Hematopoietic multipotent progenitor cell (in vitro differentiated cells): ENCODE results near the gene ASAP2. TPM values are rescaled to one million over a fixed set of nuclear protein-coding genes. Genes with fewer than 3 reads are reported as not detected.
A peak's percentile ranks its signal among the peaks of the same experiment; 100 is the strongest.

Source experiments
- DNase-seq, 3 donors: peaks; one replicate each; pipeline ENCODE4 v3.0.0-alpha.2; 2011 to 2015; ENCODE audit warnings: low read depth in 2 of 3, low spot score in 2 of 3
- total RNA-seq: library from RNA; depleted of rRNA; stranded (reverse); fragments of >200 nt; gene quantifications from one replicate; pipeline ENCODE4 v1.2.3, GENCODE V29; 2012

The ASAP2 gene
- total RNA-seq, 1 donor: 4.3 TPM

DNA sequence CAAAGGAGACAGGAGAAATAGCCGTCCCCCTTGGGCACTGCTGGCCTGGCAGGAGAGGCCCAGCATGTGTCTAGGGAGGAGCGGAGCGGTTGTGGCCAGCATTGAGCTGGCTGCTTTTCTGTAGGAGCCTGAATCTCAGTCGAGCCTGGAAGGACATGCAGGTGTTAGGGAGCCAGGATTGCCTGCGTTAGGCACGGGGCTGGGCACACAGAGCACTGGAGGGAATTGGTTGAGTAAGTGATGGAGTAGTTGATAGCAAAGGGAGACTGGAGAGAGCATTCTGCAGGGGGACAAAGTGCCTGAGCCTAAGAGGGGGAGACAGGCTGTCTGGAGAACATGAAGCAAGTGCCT, 22.8 kb downstream of the ASAP2 start:
- DNase-seq: no peak

DNA sequence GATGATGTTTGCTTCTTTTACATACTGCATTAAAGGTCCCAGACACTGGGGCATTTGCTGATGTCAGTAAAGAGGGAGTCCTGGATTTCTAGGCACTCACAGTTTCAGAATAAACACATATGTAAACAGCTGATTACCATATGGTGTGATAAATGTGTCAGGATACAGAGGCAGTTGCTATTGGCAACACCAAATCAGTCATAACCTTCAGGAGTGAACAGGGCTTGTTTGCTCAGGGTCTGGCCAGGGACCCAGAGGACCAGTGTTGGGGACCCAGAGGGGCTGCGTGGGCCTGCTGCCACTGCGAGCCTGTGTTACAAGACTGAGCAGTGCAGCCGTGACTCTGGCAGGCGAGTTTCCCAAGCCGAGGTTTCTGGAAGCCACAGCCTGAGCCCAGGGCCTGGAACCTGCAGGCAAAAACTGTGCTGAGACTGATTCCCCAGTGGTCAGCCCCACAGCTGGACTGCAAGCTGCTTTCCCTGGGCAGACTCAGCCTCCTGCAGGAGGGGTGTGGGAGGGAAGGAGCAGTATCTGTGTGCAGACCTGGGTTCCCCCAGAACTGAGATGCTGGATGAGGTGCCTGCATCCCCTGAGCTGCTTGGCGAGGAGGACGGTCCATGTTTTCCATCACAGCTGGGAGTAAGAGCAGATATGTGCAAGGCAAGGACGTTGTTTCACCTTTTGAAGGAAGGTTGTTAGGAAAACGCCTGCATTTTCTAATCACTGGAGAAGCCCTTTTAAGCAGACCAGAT, 23.6 kb downstream of the ASAP2 start:
- no peak for DNase-seq

DNA sequence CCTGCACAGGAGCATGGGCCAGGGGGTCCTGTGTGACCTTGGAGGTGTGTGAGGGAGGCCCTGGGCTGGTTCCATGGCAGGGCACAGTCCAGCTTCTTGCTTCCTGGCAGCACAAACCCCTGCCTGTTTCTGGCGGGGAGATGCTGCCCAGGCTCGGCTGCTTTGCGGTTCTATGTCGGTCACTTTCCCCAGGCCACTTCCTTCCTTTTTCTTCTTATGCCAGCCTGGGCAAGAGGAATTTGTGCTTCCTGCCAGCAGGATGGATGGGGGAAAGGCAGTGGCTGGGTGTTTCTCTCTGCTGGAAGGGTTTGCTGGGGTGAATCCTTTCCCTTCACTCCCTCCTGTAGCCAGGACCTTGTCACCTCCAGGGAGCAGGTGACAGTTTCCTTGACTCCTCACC, 24.3 kb downstream of the ASAP2 start:
- DNase-seq: peak in 1 of 3 donors; percentile 2

DNA sequence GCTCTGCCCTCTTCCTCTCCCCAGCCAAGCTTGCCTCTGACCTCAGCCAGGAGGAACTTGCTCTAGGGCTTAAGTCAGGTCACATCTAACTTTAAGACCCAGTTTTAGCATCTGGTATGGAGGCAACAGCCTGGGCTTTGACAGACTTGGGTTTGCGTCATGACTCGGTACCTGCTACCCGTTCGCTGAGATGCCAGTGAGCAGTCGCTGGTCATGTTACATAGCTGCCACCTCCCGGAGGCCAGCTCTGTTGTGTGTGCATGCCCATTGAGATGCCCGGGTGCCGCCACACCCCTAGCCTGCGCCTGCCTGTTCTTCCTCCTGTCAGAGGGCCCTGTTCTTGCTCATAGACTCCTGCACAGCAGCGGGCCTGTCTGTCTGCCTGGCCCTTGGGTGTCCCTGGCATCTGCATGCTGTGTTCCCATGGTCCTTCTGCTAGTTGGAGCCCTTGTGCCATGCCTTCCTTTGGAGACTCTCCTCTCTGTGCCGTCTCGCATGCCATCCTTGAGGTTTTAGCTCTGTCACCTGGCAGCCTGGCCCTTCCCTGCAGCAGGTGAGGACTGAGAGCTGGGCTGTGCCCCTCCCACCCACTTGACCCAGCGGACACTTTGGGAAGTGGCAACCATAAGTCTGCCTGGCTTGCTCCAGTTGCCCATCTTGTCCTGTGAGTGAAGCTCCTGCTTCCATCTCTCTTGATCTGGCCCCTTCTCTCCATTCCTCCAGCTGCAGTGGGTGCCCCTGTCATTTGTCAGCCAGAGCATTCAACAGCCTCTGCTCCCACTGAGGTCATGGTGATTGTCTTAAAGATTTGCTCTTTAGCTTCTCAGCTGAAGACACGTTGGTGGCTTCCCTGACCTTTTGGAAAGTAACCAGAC, 24.9 kb downstream of the ASAP2 start:
- DNase-seq: peak in 1 of 3 donors; percentile 5

DNA sequence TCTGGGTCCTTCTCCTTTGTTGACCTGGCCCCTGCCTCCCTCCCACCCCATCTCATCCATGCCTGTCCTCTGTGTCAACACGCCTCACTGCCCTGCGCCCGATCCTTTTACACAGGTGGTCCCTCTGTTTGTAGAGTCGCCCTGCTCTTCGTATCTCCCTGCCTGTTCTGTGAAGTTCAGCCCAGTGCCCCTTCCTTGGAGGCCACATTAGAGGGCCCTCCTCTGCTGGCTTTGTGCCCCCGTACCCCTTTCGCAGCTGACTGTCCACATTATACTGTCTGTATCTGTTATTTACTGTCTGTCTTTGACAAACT, 25.5 kb downstream of the ASAP2 start:
- no peak for DNase-seq

DNA sequence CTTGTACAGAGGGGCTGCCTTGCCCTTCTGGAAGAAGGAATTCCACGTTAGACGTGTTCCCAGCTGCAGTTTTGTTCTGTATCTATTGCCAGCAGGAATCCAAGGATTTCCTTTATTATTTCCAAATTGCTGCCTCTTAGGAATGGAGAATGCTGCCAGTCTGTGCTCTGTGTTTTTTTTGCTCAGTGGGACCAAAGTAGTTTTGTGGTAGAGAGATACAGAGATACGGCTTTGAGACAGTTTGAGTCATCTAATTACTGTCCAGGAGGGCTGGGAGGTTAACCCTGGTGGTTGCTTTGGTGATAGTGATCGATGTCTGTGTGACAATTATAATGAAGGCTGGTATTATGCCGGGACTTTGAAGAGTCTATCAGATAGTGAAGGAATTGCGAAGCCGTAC, 26.3 kb downstream of the ASAP2 start:
- DNase-seq: no peak

DNA sequence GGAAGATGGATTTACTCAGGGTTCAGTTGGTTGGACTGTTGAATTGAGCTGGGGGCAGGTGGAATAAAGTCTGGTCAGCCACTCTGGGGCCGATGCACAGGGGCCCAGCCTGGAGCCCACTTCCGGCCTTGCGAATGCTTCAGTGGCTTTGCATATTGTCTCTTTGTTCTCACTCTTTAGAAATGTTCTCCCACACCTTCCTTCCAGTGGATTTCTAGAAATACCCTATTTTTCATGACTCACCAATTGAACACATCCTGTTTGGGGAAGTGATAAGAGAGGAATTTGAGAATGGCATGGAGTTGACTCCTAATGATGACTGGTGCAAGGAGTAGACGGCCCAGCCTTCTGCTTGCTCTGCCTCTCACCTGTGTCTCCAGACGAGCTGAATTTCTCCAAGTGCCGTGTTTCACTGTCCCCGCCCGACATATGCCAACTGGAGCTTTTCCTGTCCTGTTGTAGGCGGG, 28.1 kb downstream of the ASAP2 start:
- DNase-seq: no peak

DNA sequence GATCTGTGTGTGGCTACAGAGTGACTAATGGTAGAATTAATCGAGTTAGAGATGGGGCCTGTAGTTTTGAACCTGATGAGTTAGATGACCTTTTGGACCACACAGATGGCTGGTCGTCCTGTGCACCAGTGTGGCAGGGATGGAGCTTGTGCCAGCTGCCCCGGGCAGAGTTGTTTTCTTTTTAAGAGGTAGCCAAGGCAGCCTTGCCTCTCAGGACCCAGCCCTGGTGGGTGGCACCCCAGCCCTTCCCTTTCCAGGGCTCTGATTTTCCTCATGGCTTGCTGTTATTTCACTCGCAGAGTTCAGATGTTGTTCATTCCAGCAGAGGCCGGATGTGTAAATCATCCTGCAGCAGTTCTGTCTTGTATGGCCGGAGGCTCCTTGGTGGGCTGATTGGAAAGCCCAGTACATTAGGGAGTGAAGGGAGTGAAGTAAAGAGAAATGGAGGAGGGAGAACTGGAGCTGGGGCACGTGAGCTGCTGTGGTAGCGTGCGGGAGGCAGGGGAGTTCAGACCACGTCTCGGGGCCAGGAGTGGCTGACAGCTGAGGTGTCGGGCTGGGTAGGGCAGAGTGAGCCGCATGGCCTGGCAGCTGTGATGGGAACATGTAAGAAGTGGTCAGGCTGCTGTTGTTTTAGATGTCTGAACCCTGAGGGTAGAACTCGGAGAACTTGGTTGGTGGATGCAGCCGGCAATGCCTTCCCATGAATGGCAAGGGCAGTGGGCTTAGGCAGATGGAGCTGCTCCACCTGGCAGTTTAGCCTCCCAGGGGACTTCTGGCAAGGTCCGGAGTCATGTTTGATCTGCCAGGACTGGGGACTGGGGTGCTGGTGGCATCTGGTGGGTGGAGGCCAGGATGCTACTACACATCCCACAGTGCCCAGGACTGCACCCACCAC, 28.8 kb downstream of the ASAP2 start:
- no peak for DNase-seq

DNA sequence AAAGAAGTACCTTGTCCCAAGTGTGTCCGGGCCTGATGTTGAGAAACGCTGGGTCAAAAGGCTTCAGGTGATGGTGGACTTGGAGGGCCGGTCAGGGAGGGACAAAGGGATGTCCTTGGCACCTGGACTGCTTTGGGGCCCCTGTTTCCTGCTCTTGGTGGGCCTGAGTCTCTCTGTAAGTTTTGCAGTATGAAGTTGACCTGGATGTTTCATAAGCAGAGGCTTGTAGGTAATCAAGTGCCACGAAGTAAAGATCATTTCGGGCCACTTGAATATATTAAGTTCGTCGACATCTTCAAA, 29.4 kb downstream of the ASAP2 start:
- no peak for DNase-seq

DNA sequence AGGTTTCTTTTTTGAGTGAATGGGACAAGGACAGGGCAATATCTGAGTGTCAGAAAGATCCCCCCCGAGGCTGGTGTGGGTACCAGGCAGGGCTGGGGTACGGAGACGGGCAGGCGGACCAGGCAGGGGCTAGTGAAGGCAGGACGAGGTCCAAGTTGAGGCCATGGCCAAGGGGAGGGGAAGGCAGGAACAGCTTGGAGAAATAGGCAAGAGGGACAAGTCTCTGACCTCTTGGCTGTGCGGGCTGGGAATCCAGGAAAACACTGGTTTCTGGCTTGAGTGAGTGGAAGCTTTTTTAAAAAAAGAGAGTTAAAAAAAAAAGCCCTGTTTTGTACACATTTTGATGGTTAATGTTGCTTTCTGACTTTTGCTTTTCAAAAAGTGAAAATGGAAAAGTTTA, 30.3 kb downstream of the ASAP2 start:
- no peak for DNase-seq

DNA sequence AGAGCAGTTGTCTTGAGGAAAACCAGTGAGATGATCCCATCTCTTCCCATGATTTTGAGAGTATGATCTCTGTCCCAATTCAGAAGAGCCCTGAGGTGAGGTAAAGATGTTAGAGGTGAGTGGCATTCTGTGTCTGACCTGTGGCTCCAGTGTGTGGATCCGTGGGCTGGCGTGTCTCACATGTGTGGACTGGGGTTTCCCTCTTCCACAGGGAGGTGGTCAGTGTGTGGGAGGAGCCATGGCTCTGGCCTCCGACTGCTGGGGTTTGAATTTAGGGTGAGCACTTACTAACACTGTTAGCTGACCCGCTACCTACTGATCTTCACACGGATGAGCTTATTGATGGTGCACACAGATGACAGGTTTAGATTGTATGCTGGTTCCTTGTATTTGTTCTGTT, 31.2 kb downstream of the ASAP2 start:
- no peak for DNase-seq

DNA sequence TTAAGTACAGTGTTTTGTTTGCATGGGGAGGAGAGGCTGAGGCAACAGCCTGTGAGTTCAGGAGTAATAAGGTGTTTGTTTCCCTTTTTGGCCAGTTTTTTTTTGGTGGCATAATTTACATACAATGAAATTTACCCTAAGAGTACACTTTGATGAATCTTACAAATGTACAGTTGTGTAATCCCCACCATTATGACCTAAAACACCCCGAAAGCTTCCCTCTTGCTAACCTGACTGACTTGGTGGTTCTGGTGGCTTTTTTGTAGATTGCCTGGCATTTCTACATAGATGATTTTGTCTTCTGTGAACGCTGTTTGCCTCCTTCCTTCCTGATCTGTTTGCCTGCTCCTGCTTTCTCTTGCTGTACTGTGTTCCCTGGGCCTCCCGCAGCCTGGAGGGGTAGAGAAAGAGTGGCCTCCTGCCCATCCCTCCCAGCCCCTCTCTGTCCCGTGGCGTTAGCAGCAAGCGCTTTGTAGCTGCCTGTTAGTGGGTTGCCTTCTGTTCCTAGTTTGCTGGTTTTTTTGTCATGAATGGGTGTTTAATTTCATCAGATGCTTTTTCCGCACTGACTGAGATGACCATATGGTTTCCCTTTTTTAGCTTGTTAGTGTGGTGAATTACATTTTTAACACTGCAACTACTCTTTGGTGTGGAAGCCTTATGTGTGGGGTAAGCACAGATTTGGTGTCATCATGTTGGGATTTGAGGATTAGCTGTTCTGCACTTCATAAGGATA, 32.1 kb downstream of the ASAP2 start:
- no peak for DNase-seq

DNA sequence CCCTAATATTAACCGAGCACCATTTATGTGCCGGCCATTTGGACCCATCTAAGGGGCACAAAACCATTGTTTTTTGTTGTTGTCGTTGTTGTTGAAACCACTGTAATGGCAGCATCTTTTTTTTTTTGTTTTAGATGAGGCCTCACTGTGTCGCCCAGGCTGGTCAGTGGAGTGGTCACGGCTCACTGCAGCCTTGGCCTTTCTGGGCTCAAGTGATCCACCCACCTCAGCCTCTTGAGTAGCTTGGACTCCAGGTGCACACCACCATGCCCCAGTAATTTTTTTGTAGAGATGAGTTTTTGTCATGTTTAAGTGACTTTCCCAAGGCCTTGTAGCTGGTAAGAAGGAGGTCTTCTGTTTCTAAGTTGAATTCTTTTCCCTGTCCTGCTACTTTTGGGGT, 33.0 kb downstream of the ASAP2 start:
- DNase-seq: no peak

DNA sequence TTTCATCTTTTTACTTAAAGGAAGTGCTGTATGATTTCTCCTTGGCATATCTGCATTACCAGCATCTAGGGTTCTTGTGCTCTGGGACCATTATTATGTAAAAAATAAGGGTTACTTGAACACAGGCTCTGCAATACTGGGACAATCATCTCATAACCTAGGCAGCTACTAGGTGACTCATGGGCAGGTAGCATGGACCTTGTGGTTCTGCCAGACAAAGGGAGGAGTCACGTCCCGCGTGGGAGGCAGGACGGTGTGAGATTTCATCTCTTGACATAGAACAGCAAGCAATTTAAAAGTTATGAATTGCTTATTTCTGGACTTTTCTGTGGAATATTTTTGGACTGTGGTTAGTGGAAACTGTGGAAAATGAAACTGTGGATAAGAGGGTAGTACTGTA, 34.1 kb downstream of the ASAP2 start:
- DNase-seq: no peak

DNA sequence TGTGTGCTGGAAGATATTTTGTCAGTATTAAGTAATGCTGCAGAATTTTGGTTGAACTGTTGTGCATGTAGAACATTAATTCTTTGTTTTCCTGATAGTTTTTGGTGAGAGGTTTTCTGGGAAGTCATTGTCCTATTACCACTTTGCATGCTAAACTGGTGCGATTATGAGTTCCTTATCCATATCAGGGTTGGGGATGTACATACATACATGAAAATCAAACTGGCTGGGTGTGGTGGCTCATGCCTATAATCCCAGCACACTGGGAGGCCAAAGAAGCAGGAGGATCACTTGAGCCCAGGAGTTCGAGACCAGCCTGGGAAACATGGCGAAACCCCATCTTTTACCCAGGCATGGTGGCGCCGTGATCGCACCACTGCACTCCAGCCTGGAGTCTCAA, 34.6 kb downstream of the ASAP2 start:
- no peak for DNase-seq

DNA sequence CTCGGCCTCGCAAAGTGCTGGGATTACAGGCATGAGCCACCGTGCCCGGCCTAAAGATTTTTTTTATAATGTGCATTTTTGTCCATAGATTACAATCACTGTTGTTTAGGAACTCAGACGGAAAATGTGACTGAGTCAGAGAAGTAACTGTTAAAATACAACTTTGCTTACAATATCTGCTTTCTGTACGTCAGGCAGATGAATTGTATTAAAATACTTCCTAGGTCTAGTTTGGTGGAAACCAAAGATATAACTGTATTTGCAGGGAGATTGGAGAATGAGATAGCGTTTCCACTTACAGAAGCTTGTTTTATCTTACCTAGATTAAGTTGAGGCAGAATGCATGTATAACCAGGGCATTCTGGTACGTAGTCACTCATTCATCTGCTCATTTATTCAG, 36.7 kb downstream of the ASAP2 start:
- DNase-seq: no peak

DNA sequence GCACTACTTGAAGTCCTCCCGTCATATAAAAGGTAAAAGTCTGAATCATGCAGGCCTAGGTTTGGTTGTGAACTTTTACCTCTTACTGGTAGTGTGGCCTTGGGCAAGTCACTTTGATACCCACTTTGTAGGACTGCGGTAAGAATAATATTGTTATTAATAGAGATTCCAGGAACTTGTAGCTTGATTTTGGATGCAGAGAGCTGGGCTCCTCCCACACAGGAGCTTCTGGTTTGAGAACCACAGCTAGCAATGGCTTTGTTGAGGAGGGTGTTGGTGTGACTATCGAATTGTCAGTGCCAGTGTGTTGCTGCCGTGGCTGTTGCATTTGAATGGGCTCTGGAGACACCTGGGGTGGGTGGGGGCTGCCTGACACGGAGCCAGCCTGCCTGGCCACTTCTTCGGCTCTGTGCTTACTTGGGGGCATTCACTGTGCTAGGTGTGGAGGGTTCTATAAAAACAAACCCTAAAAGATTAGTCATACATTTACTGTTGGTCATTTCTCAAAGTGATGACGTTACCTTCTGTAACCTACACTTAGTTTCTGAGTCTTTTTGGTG, 38.5 kb downstream of the ASAP2 start:
- no peak for DNase-seq

DNA sequence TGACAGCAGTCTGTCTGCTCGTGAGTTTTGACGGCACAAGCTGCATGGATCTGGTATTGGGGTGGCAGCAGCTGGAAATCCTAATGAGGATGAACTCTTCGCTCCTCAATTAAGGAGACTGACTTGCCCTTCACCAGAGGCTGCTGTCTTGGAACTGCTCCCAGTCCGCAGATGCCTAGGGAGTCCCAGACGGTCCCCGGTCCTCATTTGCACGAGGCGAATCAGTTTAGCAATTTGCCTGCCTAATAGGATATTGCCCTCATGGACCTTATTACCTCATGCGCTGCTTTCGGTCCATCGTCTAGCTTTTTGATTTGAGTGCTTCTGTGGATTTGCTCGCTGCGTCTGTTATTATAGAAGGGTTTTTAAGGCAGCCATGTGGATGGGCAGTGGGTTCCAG, 40.6 kb downstream of the ASAP2 start:
- DNase-seq: no peak

DNA sequence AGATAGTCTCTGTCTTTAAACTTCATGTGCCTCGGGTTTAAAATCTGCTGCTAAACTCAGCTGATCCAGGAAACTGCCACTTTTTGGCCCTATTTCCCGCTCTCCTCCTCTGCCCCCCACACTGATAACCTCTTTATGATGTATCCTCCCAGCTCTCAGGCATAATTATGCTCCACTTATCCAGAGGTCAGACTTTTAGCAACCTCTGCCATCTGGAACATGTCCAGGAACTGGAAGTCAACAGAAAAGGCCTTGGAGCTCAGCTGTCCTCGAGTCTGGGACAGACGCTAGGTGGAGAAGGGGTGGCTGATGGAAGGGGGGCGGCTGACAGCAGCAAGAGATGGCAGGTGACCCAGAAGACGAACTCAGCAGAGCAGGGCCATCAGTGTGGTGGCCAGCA, 41.2 kb downstream of the ASAP2 start:
- DNase-seq: no peak

DNA sequence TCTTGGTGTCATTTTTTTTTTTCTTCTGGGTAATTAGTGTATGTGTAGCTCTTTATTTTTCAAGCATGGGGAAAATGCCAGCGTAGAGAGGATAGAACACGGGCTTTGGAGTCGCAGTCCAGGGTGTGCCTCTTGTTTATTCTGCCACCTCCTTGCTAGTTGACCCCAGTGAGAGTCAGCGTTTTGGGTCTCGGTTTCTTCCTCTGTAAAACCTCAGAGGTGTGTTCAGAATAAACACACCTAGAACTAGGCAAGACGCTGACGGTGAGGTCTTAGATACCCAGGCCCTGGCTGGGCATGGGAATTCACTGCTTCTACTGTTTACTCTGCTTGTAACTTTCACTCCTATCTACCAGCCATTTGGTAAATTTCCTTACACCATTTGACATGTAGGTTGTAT, 41.8 kb downstream of the ASAP2 start:
- DNase-seq: no peak
